Neural cell (in vitro differentiated cells): ENCODE measurements around the gene SDCCAG8. TPM values are rescaled to one million over a fixed set of nuclear protein-coding genes. Genes with fewer than 3 reads are reported as not detected.

Experiments used
- H2AFZ ChIP-seq: fragments of 200-600, 300-800 bp; sonication (generic), shearing (Covaris generic); 2 replicates; pipeline ENCODE4 v1.6.0; 2014; ENCODE audit warnings: low read depth, mild to moderate bottlenecking, antibody characterized with exemption, low read length, moderate library complexity
- H3F3A ChIP-seq: fragments of 200-600 bp; shearing (Covaris generic); 2 replicates; pipeline ENCODE4 v1.6.1; 2016; ENCODE audit warnings: mild to moderate bottlenecking, moderate library complexity, mixed read lengths, antibody characterized with exemption, low read length; ENCODE audit not compliant: insufficient read depth, poor library complexity, severe bottlenecking
- H3K27ac ChIP-seq: fragments of 200-600, 300-800 bp; sonication (generic), shearing (Covaris generic); 2 replicates; pipeline ENCODE4 v1.5.1; 2014; ENCODE audit warnings: mild to moderate bottlenecking, low read length, moderate library complexity
- H3K27me3 ChIP-seq: fragments of 300-800, 200-600 bp; sonication (generic), shearing (Covaris generic); 2 replicates; pipeline ENCODE4 v1.6.0; 2014; ENCODE audit warnings: mild to moderate bottlenecking, low read depth, low read length, moderate library complexity; ENCODE audit not compliant: insufficient read depth
- H3K36me3 ChIP-seq: fragments of 300-800, 200-600 bp; sonication (generic), shearing (Covaris generic); 2 replicates; pipeline ENCODE4 v1.5.1; 2014; ENCODE audit warnings: mild to moderate bottlenecking, antibody characterized with exemption, low read length, moderate library complexity; ENCODE audit not compliant: insufficient read depth
- H3K4me2 ChIP-seq: fragments of 300-800, 200-600 bp; sonication (generic), shearing (Covaris generic); 2 replicates; pipeline ENCODE4 v1.6.0; 2014; ENCODE audit warnings: mild to moderate bottlenecking, low read length
- H3K4me3 ChIP-seq: fragments of 300-800, 200-600 bp; sonication (generic), shearing (Covaris generic); 2 replicates; pipeline ENCODE4 v1.5.1; 2014; ENCODE audit warnings: mild to moderate bottlenecking, low read length, moderate library complexity
- H3K79me2 ChIP-seq: fragments of 200-600 bp; shearing (Covaris generic); replicated peaks from 2 replicates; pipeline ENCODE4 v1.6.0; 2014; ENCODE audit warnings: mild to moderate bottlenecking, low read length, moderate library complexity; ENCODE audit not compliant: insufficient read depth
- H3K9ac ChIP-seq: fragments of 300-800, 200-600 bp; sonication (generic), shearing (Covaris generic); 2 replicates; pipeline ENCODE4 v1.6.1; 2016; ENCODE audit warnings: mild to moderate bottlenecking, low read length, mixed read lengths
- H3K9me2 ChIP-seq: fragments of 200-600 bp; shearing (Covaris generic); 2 replicates; pipeline ENCODE4 v1.6.1; 2016; ENCODE audit warnings: mild to moderate bottlenecking, low read length, mixed read lengths; ENCODE audit not compliant: insufficient read depth
- H3K9me3 ChIP-seq: fragments of 200-600, 300-800 bp; sonication (generic), shearing (Covaris generic); 2 replicates; pipeline ENCODE4 v1.6.1; 2016; ENCODE audit warnings: mild to moderate bottlenecking, mixed run types, low read length, moderate library complexity, mixed read lengths
- H4K20me1 ChIP-seq: fragments of 200-600 bp; shearing (Covaris generic); 2 replicates; pipeline ENCODE4 v1.6.1; 2016; ENCODE audit warnings: mild to moderate bottlenecking, mixed run types; ENCODE audit not compliant: insufficient read depth
- CTCF ChIP-seq: fragments of 450-650 bp; IDR thresholded peaks from 2 replicates; pipeline ENCODE4 v1.5.1; 2014; ENCODE audit warnings: antibody characterized with exemption, mild to moderate bottlenecking, moderate library complexity; ENCODE audit not compliant: poor library complexity, severe bottlenecking
- EP300 ChIP-seq: fragments of 450-650 bp; conservative IDR thresholded peaks from 2 replicates; pipeline ENCODE4 v1.6.1; 2014; ENCODE audit warnings: antibody characterized with exemption, mild to moderate bottlenecking, moderate library complexity; ENCODE audit not compliant: poor library complexity, severe bottlenecking
- EZH2 ChIP-seq: fragments of 200-600, 300-800 bp; shearing (Covaris generic), sonication (generic); IDR thresholded peaks from 2 replicates; pipeline ENCODE4 v1.6.1; 2014; ENCODE audit warnings: antibody characterized with exemption, low read length, borderline replicate concordance, mild to moderate bottlenecking; ENCODE audit not compliant: insufficient read depth, poor library complexity, severe bottlenecking
- MXI1 ChIP-seq: fragments of 450-650 bp; conservative IDR thresholded peaks from 2 replicates; pipeline ENCODE4 v1.6.1; 2014; ENCODE audit warnings: antibody characterized with exemption, mild to moderate bottlenecking; ENCODE audit not compliant: poor library complexity, severe bottlenecking
- POLR2AphosphoS5 ChIP-seq: IDR thresholded peaks from 2 replicates; pipeline ENCODE4 v1.6.1; 2012
- RAD21 ChIP-seq: fragments of 450-650 bp; conservative IDR thresholded peaks from 2 replicates; pipeline ENCODE4 v1.6.1; 2014; ENCODE audit warnings: antibody characterized with exemption, mild to moderate bottlenecking, moderate library complexity
- REST ChIP-seq: IDR thresholded peaks from 2 replicates; pipeline ENCODE4 v1.6.1; 2012; ENCODE audit warnings: borderline replicate concordance
- SMC3 ChIP-seq: fragments of 450-650 bp; conservative IDR thresholded peaks from 2 replicates; pipeline ENCODE4 v1.6.1; 2014; ENCODE audit warnings: antibody characterized with exemption, mild to moderate bottlenecking, moderate library complexity; ENCODE audit not compliant: poor library complexity
- TAF1 ChIP-seq: IDR thresholded peaks from 2 replicates; pipeline ENCODE4 v1.6.1; 2012; ENCODE audit warnings: low read depth
- polyA plus RNA-seq: library from polyadenylated mRNA; depleted of rRNA; stranded (reverse); fragments of >200 nt; gene quantifications from 2 replicates; pipeline ENCODE4 v1.2.3, GENCODE V29; 2014

The SDCCAG8 gene
- polyA plus RNA-seq, 1 donor from 2014 or later, result 32.2 TPM

- Histone ChIP-seq H3F3A (peaks cover 3% of the 10 kb centered on the region), H3K4me3 (no peak overlapping the region), H3K27me3 (no peaks in the 10 kb centered on the region), H3K36me3 (no peaks in the 10 kb centered on the region), H4K20me1 (no peaks in the 10 kb centered on the region), H3K4me2 (no peak overlapping the region), H3K9me2 (no peaks in the 10 kb centered on the region), H3K27ac (no peak overlapping the region), H3K9ac (no peak overlapping the region), H3K79me2 (no peaks in the 10 kb centered on the region), H3K9me3 (no peaks in the 10 kb centered on the region), H2AFZ (no peak overlapping the region)
- TF ChIP-seq RAD21 (no peak), REST (no peak)
These were observed 166.5 kb downstream of the SDCCAG8 start for GRCh38 chr1:243422362-243422761.

- Histone ChIP-seq H3K4me3 (peak overlapping the region; percentile 28), H3K79me2 (no peaks in the 10 kb centered on the region), H4K20me1 (no peaks in the 10 kb centered on the region), H3K4me2 (no peak overlapping the region), H3K9me2 (no peaks in the 10 kb centered on the region), H3K9me3 (no peaks in the 10 kb centered on the region), H3K27me3 (no peaks in the 10 kb centered on the region), H3K27ac (peak overlapping the region; percentile 60), H2AFZ (no peak overlapping the region), H3F3A (peaks cover 3% of the 10 kb centered on the region), H3K36me3 (no peaks in the 10 kb centered on the region), H3K9ac (no peak overlapping the region)
- TF ChIP-seq TAF1 (no peak), CTCF (no peak), EP300 (peak; percentile 83), MXI1 (no peak), POLR2AphosphoS5 (peak; percentile 26)
These were observed 172.2 kb downstream of the SDCCAG8 start for GRCh38 chr1:243428084-243428483.

- Histone ChIP-seq H3K9me2 (no peaks in the 10 kb centered on the region), H3F3A (peaks cover 3% of the 10 kb centered on the region), H3K36me3 (no peaks in the 10 kb centered on the region), H3K9me3 (no peaks in the 10 kb centered on the region), H3K27me3 (no peaks in the 10 kb centered on the region), H3K79me2 (no peaks in the 10 kb centered on the region), H3K4me2 (no peak overlapping the region), H4K20me1 (no peaks in the 10 kb centered on the region), H3K27ac (peak overlapping the region; percentile 60), H3K9ac (no peak overlapping the region), H3K4me3 (no peak overlapping the region), H2AFZ (no peak overlapping the region)
- no peak for TF ChIP-seq CTCF
- TF ChIP-seq REST, result no peak
- TF ChIP-seq EZH2, result no peak
- no peak for TF ChIP-seq TAF1
- TF ChIP-seq SMC3, result no peak
- TF ChIP-seq POLR2AphosphoS5, result no peak
- no peak for TF ChIP-seq EP300
- TF ChIP-seq RAD21, result no peak
- no peak for TF ChIP-seq MXI1
These were observed 172.9 kb downstream of the SDCCAG8 start for GRCh38 chr1:243428617-243429342.
